Measurements from ENCODE around the gene PHAF1. TPM values are rescaled to one million over a fixed set of nuclear protein-coding genes. Genes with fewer than 3 reads are reported as not detected.
A peak's percentile ranks its signal among the peaks of the same experiment; 100 is the strongest.

The PHAF1 gene
- total and polyA plus RNA-seq, 8 donors = 4.6 to 39.6 (median 7.6) TPM

DNA sequence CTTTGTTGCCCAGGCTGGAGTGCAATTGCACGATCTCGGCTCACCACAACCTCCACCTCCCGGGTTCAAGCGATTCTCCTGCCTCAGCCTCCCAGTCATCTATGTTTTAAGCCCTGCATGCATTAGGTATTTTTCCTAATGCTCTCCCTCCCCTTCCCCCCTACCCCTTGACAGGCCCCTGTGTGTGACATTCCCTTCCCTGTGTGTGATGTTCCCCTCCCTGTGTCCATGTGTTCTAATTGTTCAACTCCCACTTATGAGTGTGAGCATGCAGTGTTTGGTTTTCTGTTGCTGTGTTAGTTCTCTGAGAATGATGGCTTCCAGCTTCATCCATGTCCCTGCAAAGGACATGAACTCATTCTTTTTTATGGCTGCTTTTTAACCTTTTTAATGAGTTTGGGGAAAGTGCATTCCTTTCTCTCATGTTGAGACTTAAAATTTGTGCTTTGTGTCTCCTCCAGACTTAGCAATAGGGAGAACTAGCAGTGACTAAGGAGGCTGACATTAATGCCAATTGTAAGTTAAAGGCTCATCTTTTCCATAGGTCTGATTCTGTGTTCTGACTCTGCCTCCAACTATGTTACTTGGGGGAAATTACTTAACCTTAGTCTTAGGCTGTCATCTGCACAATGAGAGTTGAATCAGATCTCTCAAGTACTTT lies 17.7 kb upstream of the PHAF1 start:
- intact Hi-C loops (cut with DNase I; ENCODE audit: low total_unique reads) = no loop called here
- no peak for DNase-seq
- no peaks in the 10 kb centered on the region for H3K4me1 ChIP-seq
- H3K4me3 ChIP-seq = no peak overlapping the region
- WGBS, 5 donors = 88 to 98% (median 90%) methylated on average over 4 of the region's 4 CpGs
- no peaks in the 10 kb centered on the region for H3K27me3 ChIP-seq
- no peak overlapping the region for H3K27ac ChIP-seq
- no peaks in the 10 kb centered on the region for H3K9me3 ChIP-seq
- TF ChIP-seq, protein P1, sequence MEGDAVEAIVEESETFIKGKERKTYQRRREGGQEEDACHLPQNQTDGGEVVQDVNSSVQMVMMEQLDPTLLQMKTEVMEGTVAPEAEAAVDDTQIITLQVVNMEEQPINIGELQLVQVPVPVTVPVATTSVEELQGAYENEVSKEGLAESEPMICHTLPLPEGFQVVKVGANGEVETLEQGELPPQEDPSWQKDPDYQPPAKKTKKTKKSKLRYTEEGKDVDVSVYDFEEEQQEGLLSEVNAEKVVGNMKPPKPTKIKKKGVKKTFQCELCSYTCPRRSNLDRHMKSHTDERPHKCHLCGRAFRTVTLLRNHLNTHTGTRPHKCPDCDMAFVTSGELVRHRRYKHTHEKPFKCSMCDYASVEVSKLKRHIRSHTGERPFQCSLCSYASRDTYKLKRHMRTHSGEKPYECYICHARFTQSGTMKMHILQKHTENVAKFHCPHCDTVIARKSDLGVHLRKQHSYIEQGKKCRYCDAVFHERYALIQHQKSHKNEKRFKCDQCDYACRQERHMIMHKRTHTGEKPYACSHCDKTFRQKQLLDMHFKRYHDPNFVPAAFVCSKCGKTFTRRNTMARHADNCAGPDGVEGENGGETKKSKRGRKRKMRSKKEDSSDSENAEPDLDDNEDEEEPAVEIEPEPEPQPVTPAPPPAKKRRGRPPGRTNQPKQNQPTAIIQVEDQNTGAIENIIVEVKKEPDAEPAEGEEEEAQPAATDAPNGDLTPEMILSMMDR (IDR thresholded peaks at IDR 0.05) = no peak
- no peak for TF ChIP-seq POLR2AphosphoS5 (IDR thresholded peaks at IDR 0.05)
- TF ChIP-seq EP300 (IDR thresholded peaks at IDR 0.05) = no peak
- no peak for TF ChIP-seq POLR2A (IDR thresholded peaks at IDR 0.05)
- peaks cover 3 to 32% (median 8%) of the 10 kb centered on the region in 4 donors for H3K36me3 ChIP-seq

DNA sequence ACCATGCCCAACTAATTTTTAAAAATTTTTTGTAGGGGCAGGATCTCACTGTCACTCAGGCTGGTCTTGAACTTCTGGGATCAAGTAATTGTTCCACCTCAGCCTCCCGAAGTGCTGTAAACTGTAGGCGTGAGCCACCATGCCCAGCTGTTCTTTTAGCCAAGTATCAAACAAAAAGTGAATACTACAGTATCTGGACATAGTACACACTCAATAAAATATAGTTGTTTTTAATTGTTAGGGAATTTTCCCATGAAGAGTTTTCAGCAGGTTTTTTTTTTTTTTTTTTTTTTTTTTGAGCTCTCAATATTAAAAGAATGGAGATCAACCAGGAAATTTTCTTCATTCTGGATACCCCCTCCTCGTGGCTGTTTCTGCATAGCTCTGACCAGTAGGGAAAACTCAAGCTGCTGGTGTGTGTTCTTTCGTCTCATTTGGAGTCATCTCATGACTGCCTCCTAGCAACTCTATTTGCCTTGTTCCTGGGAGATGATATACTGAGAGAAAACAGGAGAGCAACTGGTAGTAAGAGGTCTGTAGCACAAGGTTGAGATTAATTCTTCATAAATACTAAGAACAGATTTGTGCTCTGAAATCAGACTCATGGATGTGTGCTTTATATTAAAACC lies 16.5 kb upstream of the PHAF1 start:
- peak in 1 of 2 donors; percentile 37 for DNase-seq
- Histone ChIP-seq H3K9me3 (no peaks in the 10 kb centered on the region), H3K27me3 (no peaks in the 10 kb centered on the region), H3K36me3 (peaks cover 3 to 32% (median 10%) of the 10 kb centered on the region in 4 donors), H3K4me3 (no peak overlapping the region), H3K27ac (no peak overlapping the region), H3K4me1 (no peaks in the 10 kb centered on the region)
- 82 to 93% (median 88%) methylated on average over 4 of the region's 4 CpGs for WGBS, 5 donors
- intact Hi-C loops (cut with DNase I; ENCODE audit: low total_unique reads) = no loop called here
- TF ChIP-seq, protein P1 (IDR thresholded peaks at IDR 0.05) = no peak
- TF ChIP-seq EP300 (IDR thresholded peaks at IDR 0.05) (no peak), POLR2A (IDR thresholded peaks at IDR 0.05) (no peak), POLR2AphosphoS5 (IDR thresholded peaks at IDR 0.05) (no peak)

DNA sequence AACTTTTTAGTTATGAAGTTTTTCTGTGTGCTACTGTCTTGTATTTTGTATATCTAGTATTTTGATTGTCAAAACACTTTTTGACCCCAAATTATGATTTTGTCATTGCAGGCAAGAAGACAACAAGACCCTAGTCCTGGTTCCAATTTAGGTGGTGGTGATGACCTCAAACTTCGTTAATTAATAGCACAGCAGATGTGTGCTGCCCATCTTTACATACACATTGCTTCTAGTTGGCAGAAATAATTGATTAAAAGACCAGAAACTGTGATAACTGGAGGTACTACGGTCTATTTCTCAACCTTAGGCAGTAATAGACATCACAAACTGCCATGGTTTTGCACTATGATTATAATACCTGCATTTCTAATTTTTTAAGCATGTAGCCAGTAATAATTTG lies 11.1 kb upstream of the PHAF1 start:
- intact Hi-C loops (cut with DNase I; ENCODE audit: low total_unique reads) = no loop called here
- WGBS, 5 donors = 85 to 90% (median 86%) methylated on average over 2 of the region's 2 CpGs
- no peaks in the 10 kb centered on the region for H3K27me3 ChIP-seq
- TF ChIP-seq POLR2A (IDR thresholded peaks at IDR 0.05) (no peak), POLR2AphosphoS5 (IDR thresholded peaks at IDR 0.05) (no peak), EP300 (IDR thresholded peaks at IDR 0.05) (no peak)
- TF ChIP-seq, protein P1 (IDR thresholded peaks at IDR 0.05) = no peak
- H3K4me1 ChIP-seq = no peaks in the 10 kb centered on the region
- H3K4me3 ChIP-seq = no peak overlapping the region
- H3K36me3 ChIP-seq = peaks cover 0 to 43% (median 17%) of the 10 kb centered on the region in 4 donors
- DNase-seq = no peak
- no peaks in the 10 kb centered on the region for H3K9me3 ChIP-seq
- H3K27ac ChIP-seq = no peak overlapping the region

DNA sequence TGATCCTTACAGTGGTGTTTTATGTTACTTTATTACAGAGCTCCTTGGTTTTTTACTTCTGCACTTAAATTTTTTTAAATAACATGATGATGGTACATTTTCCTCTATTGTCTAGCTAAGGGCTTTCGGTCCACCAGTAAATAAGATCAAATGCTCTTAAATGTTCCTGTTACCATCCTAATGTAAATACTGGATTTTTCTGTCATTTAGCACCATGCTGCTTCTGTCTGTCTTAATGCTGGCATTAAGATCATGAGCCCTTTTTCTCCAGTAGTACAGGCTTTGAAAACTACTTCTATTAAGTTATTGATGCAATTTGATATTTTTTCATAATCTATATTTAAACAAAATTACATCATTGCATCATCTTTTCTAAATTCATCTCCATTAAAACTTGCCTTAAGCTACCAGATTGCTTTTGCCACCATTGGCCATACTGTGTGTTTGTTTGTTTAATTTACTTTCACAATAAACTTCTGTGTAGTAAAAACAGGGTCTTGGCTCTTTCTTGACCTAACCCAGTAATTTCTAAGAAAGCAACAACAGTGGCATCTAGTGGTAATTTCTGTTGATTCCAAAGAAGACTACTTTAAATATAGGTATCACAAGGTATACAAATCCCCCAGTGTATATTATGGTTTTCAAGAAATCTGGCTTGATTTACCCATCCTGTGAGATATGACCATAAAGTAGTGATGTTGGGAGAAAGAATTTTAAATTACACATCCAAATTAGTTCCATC lies 9.0 kb upstream of the PHAF1 start:
- H3K9me3 ChIP-seq = no peaks in the 10 kb centered on the region
- H3K4me3 ChIP-seq = no peak overlapping the region
- no peaks in the 10 kb centered on the region for H3K27me3 ChIP-seq
- TF ChIP-seq POLR2AphosphoS5 (IDR thresholded peaks at IDR 0.05) (no peak), EP300 (IDR thresholded peaks at IDR 0.05) (no peak), POLR2A (IDR thresholded peaks at IDR 0.05) (no peak)
- TF ChIP-seq, protein P1 (IDR thresholded peaks at IDR 0.05) = no peak
- peaks cover 0 to 30% (median 16%) of the 10 kb centered on the region in 4 donors for H3K36me3 ChIP-seq
- no peak overlapping the region for H3K27ac ChIP-seq
- H3K4me1 ChIP-seq = peaks cover 0 to 15% (median 4%) of the 10 kb centered on the region in 4 donors
- intact Hi-C loops (cut with DNase I; ENCODE audit: low total_unique reads) = no loop called here
- peak in 1 of 2 donors; percentile 46 for DNase-seq
- WGBS, 5 donors = 91 to 98% (median 95%) methylated on average over 1 of the region's 1 CpG
